SK-N-SH (cell line): ENCODE results near the gene CEP43. TPM values are rescaled to one million over a fixed set of nuclear protein-coding genes. Genes with fewer than 3 reads are reported as not detected.

Experiments used
- CTCF ChIA-PET: fragments of 300-600, 350-600 bp; formaldehyde crosslinking; extraction: SDS; loops from one replicate; lab custom pipeline; 2021; lab: Yijun Ruan, JAX
- POLR2A ChIA-PET: fragments of 350-600 bp; sonication (Branson Sonifier 250); formaldehyde crosslinking; extraction: SDS; loops from one replicate; lab custom pipeline; 2020; ENCODE audit warnings: antibody characterized with exemption, inconsistent platforms; lab: Yijun Ruan, JAX
- DNase-seq: peaks from one replicate; pipeline ENCODE4 v3.0.0; 2012
- H2AFZ ChIP-seq: fragments of 200-600 bp; sonication (generic); 2 replicates; pipeline ENCODE4 v1.8.1; 2016; ENCODE audit warnings: antibody characterized with exemption, mild to moderate bottlenecking, low read depth
- H3F3A ChIP-seq: fragments of 200-600 bp; sonication (generic); replicated peaks from 2 replicates; pipeline ENCODE3; 2016; ENCODE audit warnings: antibody characterized with exemption, mild to moderate bottlenecking; ENCODE audit not compliant: insufficient read depth
- H3K27ac ChIP-seq, 2 experiments: fragments of 200-500 bp in 1 of 2; fragments of 200-600 bp in 1 of 2; sonication (Bioruptor generic) in 1 of 2; sonication (generic), shearing (Covaris generic) in 1 of 2; 2 replicates each; pipeline versions ENCODE4 v1.5.1 to v1.6.1; 2014 to 2016; ENCODE audit warnings: low read depth in 2 of 2, inconsistent platforms in 1 of 2, low read length in 1 of 2, mild to moderate bottlenecking in 1 of 2, mixed read lengths in 1 of 2
- H3K27me3 ChIP-seq: fragments of 200-600 bp; sonication (generic), shearing (Covaris generic); 2 replicates; pipeline ENCODE4 v1.6.1; 2016; ENCODE audit warnings: mixed run types; ENCODE audit not compliant: insufficient read depth
- H3K36me3 ChIP-seq, 2 experiments: fragments of 200-500 bp in 1 of 2; fragments of 200-600 bp in 1 of 2; sonication (Bioruptor generic) in 1 of 2; sonication (generic) in 1 of 2; replicated peaks in 1 of 2; 2 replicates each; pipeline versions ENCODE3 to v1.5.1; 2014 to 2016; ENCODE audit warnings: low read length in 1 of 2, mild to moderate bottlenecking in 1 of 2; ENCODE audit not compliant: insufficient read depth in 2 of 2, control insufficient read depth in 1 of 2
- H3K4me1 ChIP-seq, 2 experiments: fragments of 200-500 bp in 1 of 2; fragments of 200-600 bp in 1 of 2; sonication (Bioruptor generic) in 1 of 2; sonication (generic), shearing (Covaris generic) in 1 of 2; 2 replicates each; pipeline versions ENCODE4 v1.5.1 to v1.6.1; 2014 to 2016; ENCODE audit warnings: low read depth in 1 of 2, low read length in 1 of 2, mixed run types in 1 of 2; ENCODE audit not compliant: insufficient read depth in 2 of 2, control insufficient read depth in 1 of 2
- H3K4me2 ChIP-seq: fragments of 200-600 bp; sonication (generic), shearing (Covaris generic); 2 replicates; pipeline ENCODE4 v1.6.1; 2017; ENCODE audit warnings: mixed run types
- H3K4me3 ChIP-seq, 2 experiments: fragments of 200-500 bp in 1 of 2; fragments of 200-600 bp in 1 of 2; sonication (Bioruptor generic) in 1 of 2; sonication (generic), shearing (Covaris generic) in 1 of 2; 2 replicates each; pipeline versions ENCODE4 v1.5.1 to v1.8.1; 2014 to 2016; ENCODE audit warnings: low read depth in 2 of 2, inconsistent platforms in 1 of 2, low read length in 1 of 2, mild to moderate bottlenecking in 1 of 2, mixed read lengths in 1 of 2, moderate library complexity in 1 of 2
- H3K79me2 ChIP-seq: fragments of 200-600 bp; sonication (generic); 2 replicates; pipeline ENCODE4 v1.8.1; 2017; ENCODE audit warnings: mild to moderate bottlenecking; ENCODE audit not compliant: insufficient read depth
- H3K9ac ChIP-seq: fragments of 200-600 bp; sonication (generic); 2 replicates; pipeline ENCODE4 v1.6.1; 2017; ENCODE audit warnings: mixed run types
- H3K9me2 ChIP-seq: fragments of 200-600 bp; sonication (generic); 2 replicates; pipeline ENCODE4 v1.6.1; 2017; ENCODE audit warnings: mixed run types
- H3K9me3 ChIP-seq: fragments of 200-600 bp; sonication (generic); 2 replicates; pipeline ENCODE4 v1.6.1; 2017; ENCODE audit warnings: mixed run types, mild to moderate bottlenecking, moderate library complexity
- H4K20me1 ChIP-seq: fragments of 200-600 bp; sonication (generic); 2 replicates; pipeline ENCODE4 v1.6.1; 2017; ENCODE audit warnings: mild to moderate bottlenecking, mixed run types; ENCODE audit not compliant: insufficient read depth
- CHD2 ChIP-seq: fragments of 150-350 bp; IDR thresholded peaks from 2 replicates; pipeline ENCODE4 v1.6.1; 2018; ENCODE audit warnings: low read length; ENCODE audit not compliant: partially characterized antibody
- EP300 ChIP-seq, 2 experiments: IDR thresholded peaks; 2 replicates each; pipeline versions ENCODE4 v1.4.0 to v1.6.1; 2012; ENCODE audit warnings: borderline replicate concordance in 1 of 2, low read depth in 1 of 2, low read length in 1 of 2
- FOXJ3 ChIP-seq: sonication (generic); formaldehyde crosslinking; IDR thresholded peaks from 2 replicates; pipeline ENCODE4 v1.5.1; 2020; ENCODE audit warnings: mild to moderate bottlenecking, missing genetic modification reagents
- GABPA ChIP-seq: IDR thresholded peaks from 2 replicates; pipeline ENCODE4 v1.4.0; 2012; ENCODE audit warnings: low read depth, mild to moderate bottlenecking
- GATA2 ChIP-seq: sonication (generic); formaldehyde crosslinking; IDR thresholded peaks from 2 replicates; pipeline ENCODE4 v1.5.0; 2020; ENCODE audit warnings: mild to moderate bottlenecking, missing genetic modification reagents
- MEF2A ChIP-seq: IDR thresholded peaks from 2 replicates; pipeline ENCODE4 v1.4.0; 2012; ENCODE audit warnings: low read depth, borderline replicate concordance
- RCOR1 ChIP-seq: fragments of 150-350 bp; IDR thresholded peaks from 2 replicates; pipeline ENCODE4 v1.6.1; 2017; ENCODE audit warnings: antibody characterized with exemption, low read length
- SIN3A ChIP-seq: IDR thresholded peaks from 2 replicates; pipeline ENCODE4 v1.6.1; 2012; ENCODE audit warnings: low read depth, mild to moderate bottlenecking, low read length, moderate library complexity, borderline replicate concordance
- WGBS: methylation state at CpG from one replicate; pipeline ENCODE4 v1.1.6; 2017; ENCODE audit warnings: low lambda C conversion rate; 5-methylcytosine and 5-hydroxymethylcytosine counted together
- polyA plus RNA-seq, 3 experiments: library from polyadenylated mRNA; depleted of rRNA; stranded (reverse); fragments of >200 nt; gene quantifications; 2 replicates each; pipeline ENCODE4 v1.2.3, GENCODE V29; 2012
- TF ChIP-seq, protein P1 (sequence below): IDR thresholded peaks from 2 replicates; pipeline ENCODE4 v1.4.0; 2012; ENCODE audit warnings: low read depth, borderline replicate concordance
- TF ChIP-seq, protein P2 (sequence below): IDR thresholded peaks from 2 replicates; pipeline ENCODE4; 2012

CEP43 gene
- polyA plus RNA-seq, 1 of the 3 experiments (the other 2 are of a cell fraction), result 7.5 TPM

DNA sequence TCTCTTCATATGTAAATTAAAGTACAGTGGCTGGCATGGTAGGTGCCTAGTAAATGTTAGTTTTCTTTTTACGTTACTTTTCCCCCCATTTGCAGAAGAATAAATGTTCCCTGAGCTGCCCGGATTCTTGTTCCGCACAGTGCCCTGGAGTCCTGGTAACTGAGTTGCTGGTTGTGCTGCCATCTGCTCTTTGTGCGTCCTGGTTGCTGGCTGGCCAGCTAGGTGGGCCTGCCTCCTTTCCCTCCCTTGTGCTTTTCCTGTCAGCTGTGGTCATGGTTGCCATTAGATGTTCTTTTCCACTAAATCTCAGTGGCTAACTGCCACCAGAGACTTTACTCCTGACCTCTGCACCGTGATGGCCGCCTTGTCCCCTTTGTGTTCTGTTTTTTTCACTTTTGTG is 28.6 kb downstream of the CEP43 start:
- CTCF ChIA-PET, result interaction anchor here (0.6 kb wide), 1 partner anchor 115 kb away, joined by 3 read pairs; no protein-coding TSS in a partner anchor
- H3K27ac ChIP-seq, result peak overlapping the region in 1 of 2 experiments; percentile 98; a peak in 2 of 4 replicates
- H3K9me3 ChIP-seq, result no peaks in the 10 kb centered on the region
- peaks cover 58 to 74% of the 10 kb centered on the region in 2 experiments for H3K36me3 ChIP-seq
- H4K20me1 ChIP-seq, result no peaks in the 10 kb centered on the region
- H3K4me3 ChIP-seq, result no peak overlapping the region
- TF ChIP-seq MEF2A (no peak), FOXJ3 (no peak), GATA2 (CRISPR knock-in tag) (no peak)
- TF ChIP-seq, protein P1, sequence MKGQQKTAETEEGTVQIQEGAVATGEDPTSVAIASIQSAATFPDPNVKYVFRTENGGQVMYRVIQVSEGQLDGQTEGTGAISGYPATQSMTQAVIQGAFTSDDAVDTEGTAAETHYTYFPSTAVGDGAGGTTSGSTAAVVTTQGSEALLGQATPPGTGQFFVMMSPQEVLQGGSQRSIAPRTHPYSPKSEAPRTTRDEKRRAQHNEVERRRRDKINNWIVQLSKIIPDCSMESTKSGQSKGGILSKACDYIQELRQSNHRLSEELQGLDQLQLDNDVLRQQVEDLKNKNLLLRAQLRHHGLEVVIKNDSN, result no peak
- TF ChIP-seq, all 33 proteins: peak for 0
- H3F3A ChIP-seq, result no peaks in the 10 kb centered on the region
- peaks cover 0 to 50% of the 10 kb centered on the region in 2 experiments; a peak in 2 of 4 replicates for H3K4me1 ChIP-seq
- no peak overlapping the region for H3K9ac ChIP-seq
- no peak overlapping the region for H3K4me2 ChIP-seq
- DNase-seq, result peak; percentile 27
- WGBS, result 93% methylated on average over 6 of the region's 6 CpGs
- H3K27me3 ChIP-seq, result no peaks in the 10 kb centered on the region
- POLR2A ChIA-PET, result interaction anchor here (0.6 kb wide), 1 partner anchor 120 kb away, joined by 4 read pairs; no protein-coding TSS in a partner anchor
- no peaks in the 10 kb centered on the region for H3K9me2 ChIP-seq
- no peaks in the 10 kb centered on the region for H3K79me2 ChIP-seq
- no peak overlapping the region for H2AFZ ChIP-seq

DNA sequence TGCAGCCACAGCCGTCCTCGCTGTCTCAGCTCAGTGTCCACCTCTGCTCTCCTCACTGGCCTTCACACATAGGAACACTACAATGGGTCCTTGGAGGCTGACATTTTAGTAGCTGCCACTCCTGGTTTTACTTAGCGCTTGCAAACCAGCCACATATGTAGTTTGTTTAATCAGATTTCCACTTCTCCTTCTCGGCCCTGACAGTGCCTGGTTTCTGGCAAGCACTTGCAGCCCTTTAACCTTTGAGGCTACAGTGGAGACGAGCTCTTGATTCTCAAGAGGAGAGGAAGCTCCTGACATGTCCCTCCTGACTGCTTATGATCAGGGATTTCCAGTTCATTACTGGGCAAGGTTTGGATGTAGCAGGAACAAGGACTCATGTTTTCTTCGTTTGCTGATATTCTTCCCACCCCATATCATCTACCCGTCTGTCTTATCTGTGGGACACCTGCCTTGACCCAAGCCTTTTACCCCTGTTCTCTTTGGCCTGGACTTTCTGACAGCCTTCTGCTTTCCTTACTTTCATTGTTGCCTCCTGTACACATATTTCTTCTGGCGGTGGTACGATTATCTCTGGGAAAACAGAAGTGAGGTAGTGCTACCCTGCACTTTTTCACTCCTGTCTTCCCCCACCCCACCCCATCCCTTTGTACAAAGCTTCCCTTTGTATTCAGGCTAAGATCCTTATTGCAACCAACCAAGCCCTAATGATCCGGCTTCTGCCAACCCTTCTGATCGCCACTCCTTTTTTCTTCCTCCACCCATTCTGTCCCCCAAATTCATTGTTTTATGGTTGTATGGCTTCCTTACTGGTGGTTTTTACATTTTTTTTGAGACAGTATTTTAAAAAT is 31.2 kb downstream of the CEP43 start:
- H4K20me1 ChIP-seq, result no peaks in the 10 kb centered on the region
- TF ChIP-seq RCOR1 (peak; percentile 56; the same call in 1 of the 2 replicates), GABPA (no peak), EP300 (IDR thresholded peaks at IDR 0.05; ENCODE audit: borderline replicate concordance in 1 of 2, low read depth in 1 of 2, low read length in 1 of 2) (peak in 1 of 2 experiments; percentile 79; a peak in 2 of 4 replicates), SIN3A (no peak), GATA2 (CRISPR knock-in tag) (peak; percentile 57), CHD2 (peak; percentile 62)
- TF ChIP-seq, protein P2, sequence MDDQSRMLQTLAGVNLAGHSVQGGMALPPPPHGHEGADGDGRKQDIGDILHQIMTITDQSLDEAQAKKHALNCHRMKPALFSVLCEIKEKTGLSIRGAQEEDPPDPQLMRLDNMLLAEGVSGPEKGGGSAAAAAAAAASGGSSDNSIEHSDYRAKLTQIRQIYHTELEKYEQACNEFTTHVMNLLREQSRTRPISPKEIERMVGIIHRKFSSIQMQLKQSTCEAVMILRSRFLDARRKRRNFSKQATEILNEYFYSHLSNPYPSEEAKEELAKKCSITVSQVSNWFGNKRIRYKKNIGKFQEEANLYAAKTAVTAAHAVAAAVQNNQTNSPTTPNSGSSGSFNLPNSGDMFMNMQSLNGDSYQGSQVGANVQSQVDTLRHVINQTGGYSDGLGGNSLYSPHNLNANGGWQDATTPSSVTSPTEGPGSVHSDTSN, result no peak
- no peaks in the 10 kb centered on the region for H3K9me3 ChIP-seq
- H3K9ac ChIP-seq, result no peak overlapping the region
- H2AFZ ChIP-seq, result no peak overlapping the region
- CTCF ChIA-PET, result interaction anchor here (0.7 to 1.1 kb wide), 2 partner anchors 9 to 16 kb away, joined by 3 read pairs; no protein-coding TSS in a partner anchor
- DNase-seq, result peak; percentile 39
- H3K4me1 ChIP-seq, result peaks cover 0 to 58% of the 10 kb centered on the region in 2 experiments; a peak in 2 of 4 replicates
- no peak overlapping the region for H3K4me2 ChIP-seq
- no peaks in the 10 kb centered on the region for H3F3A ChIP-seq
- WGBS, result 88% methylated on average over 11 of the region's 11 CpGs
- H3K36me3 ChIP-seq, result peaks cover 69 to 79% of the 10 kb centered on the region in 2 experiments
- no peaks in the 10 kb centered on the region for H3K9me2 ChIP-seq
- no peaks in the 10 kb centered on the region for H3K27me3 ChIP-seq
- no peak overlapping the region for H3K4me3 ChIP-seq
- POLR2A ChIA-PET, result interaction anchor here (1.0 to 1.1 kb wide), 2 partner anchors 12 to 31 kb away, joined by 3 read pairs; partner anchors contain the start of gene CEP43
- no peaks in the 10 kb centered on the region for H3K79me2 ChIP-seq
- H3K27ac ChIP-seq, result peak overlapping the region in 1 of 2 experiments; percentile 98; a peak in 2 of 4 replicates
